Fibroblast of skin of right quadriceps (primary cell): Measurements from ENCODE around the gene MAPK4.
A peak's percentile ranks its signal among the peaks of the same experiment; 100 is the strongest.
"Not testable (repeated sequence)": the region's sequence is repeated elsewhere in the genome, so short reads cannot be mapped to it uniquely, and the experiment has no call there.

Experiments used
- DNase-seq: peaks from one replicate; pipeline ENCODE4 v3.0.0-alpha.2; 2013

The MAPK4 gene

DNA sequence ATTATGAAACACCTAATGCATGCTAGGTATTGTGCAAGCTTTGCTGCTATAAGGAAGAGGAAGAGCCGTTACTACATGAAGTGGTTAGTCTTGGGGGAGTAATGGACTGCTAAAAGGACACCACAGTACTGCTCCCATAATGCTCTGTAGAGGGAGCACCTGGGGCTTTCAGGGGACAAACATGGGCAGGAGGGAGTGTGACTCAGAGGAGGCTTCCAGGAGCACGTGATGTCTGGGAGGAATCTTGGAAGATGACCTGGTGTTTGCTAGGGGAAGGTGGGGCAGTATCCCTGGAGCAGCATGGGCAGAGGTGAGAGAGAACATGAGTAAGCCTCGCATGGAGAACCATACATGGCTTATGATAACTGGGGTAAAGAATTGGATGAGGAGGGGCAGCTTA is 18.8 kb downstream of the MAPK4 start:
- no peak for DNase-seq

DNA sequence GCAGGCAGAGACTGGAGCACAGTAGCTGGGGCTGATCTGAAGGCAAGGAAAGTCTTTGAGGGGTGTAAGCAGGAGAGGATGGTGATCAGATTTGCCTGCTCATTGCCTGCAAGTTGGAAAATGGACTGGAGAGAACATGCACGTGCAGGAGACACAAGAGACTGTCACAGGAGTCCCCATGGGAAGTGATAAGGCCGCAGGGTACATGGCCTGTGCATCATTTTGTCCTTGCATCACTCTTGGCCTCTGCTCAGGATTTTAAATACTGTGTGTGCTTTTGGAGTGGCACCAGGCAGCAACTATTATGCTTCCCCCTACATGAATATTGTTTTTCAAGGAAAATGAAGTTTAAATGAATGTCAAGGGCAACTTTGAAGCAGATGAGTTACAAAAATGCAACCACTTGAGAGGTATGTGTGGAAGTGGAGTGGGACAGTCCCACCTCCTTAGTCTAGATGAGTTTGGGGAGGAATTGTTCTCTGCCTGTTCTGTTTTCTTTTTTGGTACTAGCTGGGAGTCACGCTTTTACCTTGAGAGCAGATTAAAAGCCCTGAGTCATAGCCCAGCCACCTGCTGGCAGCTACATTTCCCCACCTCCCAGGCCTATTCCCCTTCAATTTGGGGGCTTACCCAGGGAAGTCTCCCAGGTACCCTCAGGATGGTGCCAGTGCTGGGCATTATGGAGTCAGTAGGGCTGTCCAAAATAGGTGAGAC is 19.3 kb downstream of the MAPK4 start:
- DNase-seq = no peak

DNA sequence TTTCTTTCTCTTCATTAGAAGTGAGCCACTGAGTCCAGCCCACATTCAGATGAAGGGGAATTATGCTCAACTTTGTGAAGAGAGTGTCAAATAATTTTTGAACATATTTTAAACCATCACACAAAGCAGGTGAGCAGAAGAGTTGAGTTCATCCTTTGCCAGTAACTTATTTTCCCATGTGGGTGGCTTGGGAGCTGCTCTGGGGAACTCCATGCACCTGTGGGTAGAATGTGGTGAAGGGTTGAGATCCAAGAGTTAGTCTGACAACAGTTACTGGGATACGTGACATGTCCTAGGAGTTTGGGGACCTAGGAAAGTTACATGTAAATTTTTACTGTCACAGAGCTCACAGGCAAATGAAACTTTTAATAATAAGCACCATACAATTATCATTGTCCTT is 21.6 kb downstream of the MAPK4 start:
- DNase-seq = no peak

DNA sequence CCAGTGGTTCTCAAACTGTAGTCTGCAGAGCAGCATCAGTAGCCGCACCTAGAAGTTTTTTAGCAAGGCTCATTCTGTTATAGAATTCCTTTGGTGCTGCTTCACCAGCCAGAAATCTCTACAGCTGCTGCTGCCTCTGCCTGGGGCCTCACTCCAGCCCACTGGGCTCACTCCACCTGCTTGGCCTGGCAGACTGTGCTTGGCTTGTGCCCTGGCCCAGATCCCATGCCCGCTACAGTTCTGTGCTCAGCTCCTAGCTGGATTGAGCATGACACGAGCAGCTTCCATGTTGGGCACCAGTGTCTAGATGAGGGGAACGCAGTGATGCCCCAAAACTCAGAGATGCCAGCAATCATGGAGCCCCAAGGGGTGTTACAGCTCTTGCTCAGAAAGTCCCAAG is 22.6 kb downstream of the MAPK4 start:
- no peak for DNase-seq

GRCh38 chr18:50586710-50587109 is 26.8 kb downstream of the MAPK4 start:
- DNase-seq = no peak

DNA sequence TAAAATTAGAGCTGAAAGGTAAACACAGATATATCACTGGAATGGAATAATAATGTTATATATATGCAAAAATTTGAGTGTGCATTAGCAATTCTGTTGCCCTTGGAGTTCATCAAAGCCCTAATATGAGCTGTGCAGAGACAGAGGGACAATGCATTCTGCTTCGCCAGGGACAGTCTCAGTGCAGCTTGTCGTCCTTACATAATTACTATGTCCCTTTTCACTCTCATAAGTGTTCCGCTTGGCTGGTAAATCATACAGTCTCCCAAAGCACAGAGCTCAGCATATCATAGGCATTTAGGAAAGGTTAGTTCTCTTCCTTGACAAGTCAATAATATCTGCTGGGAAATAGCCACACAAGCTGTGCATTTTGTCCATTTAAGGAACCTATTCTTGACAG is 30.7 kb downstream of the MAPK4 start:
- no peak for DNase-seq

- no peak for DNase-seq
These were observed 34.1 kb downstream of the MAPK4 start for GRCh38 chr18:50594012-50594411.

- DNase-seq = no peak
These were observed 35.1 kb downstream of the MAPK4 start for GRCh38 chr18:50594942-50595341.

DNA sequence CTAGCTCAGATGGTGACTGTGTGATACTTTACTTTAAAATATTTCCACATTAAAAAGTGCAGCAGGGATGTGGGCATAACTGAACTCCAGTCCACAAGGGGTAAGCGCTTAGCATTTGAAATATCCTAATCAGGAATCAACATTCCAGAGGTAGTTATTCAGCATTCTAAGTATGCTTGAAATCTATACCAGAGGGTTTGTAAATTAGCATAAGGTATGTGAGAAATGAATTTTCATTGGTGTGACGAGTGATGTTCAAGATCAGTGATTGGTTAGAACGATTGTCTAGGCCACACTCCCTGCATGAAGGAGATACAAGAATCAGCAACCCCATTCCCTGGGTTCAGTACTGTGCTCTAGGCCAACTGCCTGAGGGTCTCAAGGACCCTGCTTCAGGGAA is 42.6 kb downstream of the MAPK4 start:
- DNase-seq = peak; percentile 20

DNA sequence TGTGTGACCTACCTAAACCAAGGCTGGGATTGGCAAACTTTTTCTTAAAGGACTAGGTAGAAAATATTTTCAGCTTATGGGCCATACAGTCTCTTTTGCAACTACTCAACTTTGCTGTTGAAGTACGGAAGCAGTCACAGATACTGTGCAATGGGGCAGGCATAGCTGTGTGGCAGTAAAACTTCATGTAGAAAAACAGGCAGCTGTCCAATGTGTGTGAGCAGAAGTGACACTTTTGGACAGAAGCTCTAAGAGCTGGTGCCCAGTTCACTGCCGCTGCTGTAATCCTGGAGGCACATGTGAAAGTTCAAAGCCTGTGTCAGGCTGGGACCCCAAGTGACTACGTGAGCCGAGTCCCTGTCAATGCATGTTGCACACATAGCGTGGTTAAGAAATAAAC is 46.7 kb downstream of the MAPK4 start:
- DNase-seq = no peak

DNA sequence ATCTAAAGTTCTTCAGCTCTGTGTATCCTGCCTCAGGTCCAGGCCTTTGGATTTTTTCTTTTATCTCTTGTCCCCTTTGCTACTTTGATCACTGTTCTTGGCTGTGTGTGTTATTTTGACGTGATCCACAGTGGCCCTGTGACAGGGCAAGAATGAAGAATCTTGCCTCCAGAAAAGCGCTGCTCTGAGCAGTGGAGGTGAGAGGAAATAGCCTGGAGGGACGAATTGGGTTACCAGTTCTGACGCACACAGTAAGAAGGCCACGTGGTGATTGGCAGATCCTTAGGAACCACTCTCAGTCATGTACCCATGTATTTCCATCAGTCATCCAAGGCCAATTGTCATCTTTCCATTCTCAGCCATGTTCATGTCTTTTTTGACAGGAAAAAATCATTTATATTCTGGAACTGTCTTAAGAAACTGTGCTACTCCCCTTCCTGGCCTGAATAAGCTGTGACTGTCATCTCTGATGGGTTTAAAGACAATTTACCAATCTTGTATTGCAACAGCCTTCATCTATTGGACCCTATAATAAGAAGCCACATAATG is 47.6 kb downstream of the MAPK4 start:
- DNase-seq = no peak

GRCh38 chr18:50609171-50609570 is 49.3 kb downstream of the MAPK4 start:
- not testable (repeated sequence) for DNase-seq

DNA sequence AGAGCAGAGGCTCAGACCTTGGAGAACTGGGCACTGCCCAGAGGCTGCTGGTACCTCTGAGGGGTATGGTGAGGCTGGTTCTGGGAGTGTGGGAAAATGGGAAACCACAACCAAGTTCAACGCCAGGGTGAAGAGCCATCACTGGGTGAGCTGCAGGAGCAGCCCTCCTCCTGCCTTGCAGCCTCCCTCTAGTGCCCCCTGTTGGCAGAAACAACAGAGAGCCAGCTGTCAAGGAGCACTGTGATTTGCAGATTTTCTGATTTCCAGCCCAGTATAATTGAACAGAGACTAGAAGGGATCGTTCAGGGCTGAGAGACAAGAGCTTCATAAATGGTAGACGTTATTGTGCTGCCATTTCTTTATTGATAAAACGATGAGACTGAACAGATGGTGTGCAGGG is 50.5 kb downstream of the MAPK4 start:
- DNase-seq = no peak

DNA sequence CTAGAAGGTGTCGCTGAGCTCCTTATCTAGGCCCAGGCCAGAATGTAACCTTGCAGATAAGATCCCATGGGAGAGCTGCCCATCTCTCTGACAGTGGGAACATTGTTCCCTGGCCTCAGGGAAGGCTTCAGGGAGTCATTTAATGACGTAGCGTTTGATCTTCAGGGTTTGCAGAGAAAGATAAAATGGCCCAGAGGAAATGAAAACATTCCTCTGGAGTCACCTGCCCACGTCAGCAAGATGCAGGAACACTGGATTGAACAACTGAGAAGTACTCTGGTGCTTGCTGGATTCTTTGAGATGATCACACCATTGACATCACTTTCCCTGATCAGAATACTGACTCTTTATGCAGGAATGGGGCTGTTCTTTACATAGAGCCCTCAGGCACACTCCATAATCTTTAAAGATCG is 51.6 kb downstream of the MAPK4 start:
- DNase-seq = no peak

- no peak for DNase-seq
These were observed 55.0 kb downstream of the MAPK4 start for GRCh38 chr18:50614838-50615237.

DNA sequence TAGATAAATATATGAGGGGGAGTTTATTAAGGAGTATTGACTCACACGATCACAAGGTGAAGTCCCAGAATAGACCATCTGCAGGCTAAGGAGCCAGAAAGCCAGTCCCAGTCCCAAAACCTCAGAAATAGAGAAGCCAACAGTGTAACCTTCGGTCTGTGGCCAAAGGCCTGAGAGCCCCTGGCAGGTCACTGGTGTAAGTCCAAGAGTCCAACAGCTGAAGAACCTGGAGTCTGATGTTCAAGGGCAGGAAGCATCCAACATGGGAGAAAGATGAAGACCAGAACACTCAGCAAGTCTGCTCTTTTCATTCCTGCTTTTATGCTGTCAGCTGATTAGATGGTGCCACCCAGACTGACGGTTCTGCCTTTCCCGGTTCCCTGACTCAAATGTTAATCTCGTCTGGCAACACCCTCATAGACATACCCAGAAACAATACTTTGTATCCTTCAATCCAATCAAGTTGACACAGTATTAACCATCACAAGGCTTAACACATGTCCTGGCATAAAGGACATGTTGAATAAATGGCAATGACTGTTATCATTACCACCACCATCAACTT is 56.7 kb downstream of the MAPK4 start:
- DNase-seq = no peak

GRCh38 chr18:50619861-50620275 is 60.0 kb downstream of the MAPK4 start:
- no peak for DNase-seq

- DNase-seq = no peak
These were observed 60.4 kb downstream of the MAPK4 start for GRCh38 chr18:50620319-50620718.

GRCh38 chr18:50621366-50621765 is 61.5 kb downstream of the MAPK4 start:
- no peak for DNase-seq

DNA sequence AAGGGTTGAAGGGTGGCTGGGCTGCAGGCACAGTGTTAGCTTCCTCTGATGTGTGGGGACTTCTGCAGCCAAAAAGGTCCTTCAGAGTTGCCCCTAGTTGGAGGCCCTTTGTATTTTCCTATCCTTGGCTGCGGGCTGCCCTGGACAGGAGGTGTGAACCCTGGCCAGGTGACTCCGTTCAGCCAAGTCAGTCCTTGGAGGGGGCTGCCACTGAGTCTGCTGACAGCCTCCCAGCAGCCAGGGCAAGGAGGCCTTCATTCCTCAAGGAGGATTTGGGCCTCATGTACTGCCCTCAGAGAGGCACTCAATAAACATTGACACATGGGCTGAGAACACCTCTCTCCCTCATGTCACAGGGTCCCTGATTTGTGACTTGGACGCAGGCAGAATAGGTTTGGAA is 62.4 kb downstream of the MAPK4 start:
- no peak for DNase-seq

DNA sequence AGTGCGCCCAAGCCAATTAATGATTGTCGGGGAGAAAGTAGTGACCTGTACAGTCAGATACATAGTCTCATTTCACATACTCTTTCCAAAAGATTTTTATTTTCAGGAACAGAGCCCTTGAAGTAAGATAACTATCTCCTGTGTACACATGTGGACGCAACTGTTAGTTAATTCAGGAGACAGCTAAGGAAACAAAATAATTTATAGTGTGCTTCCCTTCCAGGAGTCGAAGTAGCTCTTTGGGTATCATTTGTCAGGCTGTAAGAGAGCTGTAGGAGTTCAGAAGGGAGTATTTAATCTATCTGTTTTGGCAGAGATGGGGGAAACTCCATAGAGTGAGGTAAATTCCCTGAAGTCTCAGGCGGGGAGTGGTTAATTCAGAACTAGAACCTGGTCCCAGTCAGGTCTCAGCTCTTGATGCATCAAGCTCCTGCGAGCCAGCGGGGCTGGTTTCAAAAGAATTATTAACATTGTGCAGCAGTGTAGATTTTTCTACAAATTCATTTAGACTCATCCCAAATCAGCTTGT is 63.0 kb downstream of the MAPK4 start:
- DNase-seq = no peak

GRCh38 chr18:50623694-50624352 is 63.9 kb downstream of the MAPK4 start:
- no peak for DNase-seq

DNA sequence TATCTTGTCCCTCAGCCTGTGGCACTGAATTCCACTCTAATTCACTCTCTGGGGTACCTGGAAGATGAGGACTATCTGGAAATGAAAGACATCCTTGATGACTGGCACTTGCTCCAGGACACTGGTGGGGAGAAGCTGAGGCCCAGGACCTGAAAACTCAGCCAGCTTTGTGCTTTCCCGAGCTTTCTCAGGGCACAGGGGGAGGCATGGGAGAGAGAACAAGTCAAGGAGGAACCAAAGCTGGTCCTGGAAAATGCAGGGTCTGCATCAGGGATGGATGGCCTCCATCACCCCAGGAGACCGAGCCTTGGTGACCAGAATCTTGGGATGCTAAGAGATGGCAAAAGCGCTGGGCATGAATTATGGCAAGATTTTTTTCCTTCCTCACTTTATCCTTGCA is 65.1 kb downstream of the MAPK4 start:
- DNase-seq = no peak

GRCh38 chr18:50626317-50626716 is 66.4 kb downstream of the MAPK4 start:
- DNase-seq = no peak
